Adipocyte (in vitro differentiated cells): ENCODE results near the gene PPP1R37.
"Not testable (repeated sequence)": the region's sequence is repeated elsewhere in the genome, so short reads cannot be mapped to it uniquely, and the experiment has no call there.

ENCODE experiments used
- DNase-seq: peaks from one replicate; pipeline ENCODE4 v3.0.0-alpha.2; 2015; ENCODE audit warnings: low read depth
- H3K27me3 ChIP-seq: replicated peaks from 2 replicates; pipeline ENCODE4 v1.7.0; 2013; ENCODE audit warnings: mild to moderate bottlenecking, low read length, moderate library complexity; ENCODE audit not compliant: control insufficient read depth, insufficient read depth
- H3K36me3 ChIP-seq: 2 replicates; pipeline ENCODE4 v1.7.0; 2013; ENCODE audit warnings: low read length, mild to moderate bottlenecking, moderate library complexity; ENCODE audit not compliant: control insufficient read depth, insufficient read depth, severe bottlenecking
- H3K4me1 ChIP-seq: 2 replicates; pipeline ENCODE4 v1.7.0; 2013; ENCODE audit warnings: mild to moderate bottlenecking, low read length, moderate library complexity; ENCODE audit not compliant: control insufficient read depth, insufficient read depth
- H3K4me3 ChIP-seq: 2 replicates; pipeline ENCODE4 v1.7.0; 2013; ENCODE audit warnings: mild to moderate bottlenecking, low read length, moderate library complexity
- H3K9ac ChIP-seq: 2 replicates; pipeline ENCODE4 v1.7.0; 2013; ENCODE audit warnings: mild to moderate bottlenecking, low read length, moderate library complexity
- H3K9me3 ChIP-seq: 2 replicates; pipeline ENCODE4 v1.7.0; 2013; ENCODE audit warnings: mild to moderate bottlenecking, low read length, moderate library complexity; ENCODE audit not compliant: control insufficient read depth

The PPP1R37 gene

GRCh38 chr19:45107621-45108150 lies 14.7 kb downstream of the PPP1R37 start:
- H3K4me3 ChIP-seq: no peak overlapping the region
- H3K9me3 ChIP-seq: no peaks in the 10 kb centered on the region
- no peaks in the 10 kb centered on the region for H3K27me3 ChIP-seq
- no peaks in the 10 kb centered on the region for H3K36me3 ChIP-seq
- no peaks in the 10 kb centered on the region for H3K4me1 ChIP-seq
- DNase-seq: no peak
- no peak overlapping the region for H3K9ac ChIP-seq

DNA sequence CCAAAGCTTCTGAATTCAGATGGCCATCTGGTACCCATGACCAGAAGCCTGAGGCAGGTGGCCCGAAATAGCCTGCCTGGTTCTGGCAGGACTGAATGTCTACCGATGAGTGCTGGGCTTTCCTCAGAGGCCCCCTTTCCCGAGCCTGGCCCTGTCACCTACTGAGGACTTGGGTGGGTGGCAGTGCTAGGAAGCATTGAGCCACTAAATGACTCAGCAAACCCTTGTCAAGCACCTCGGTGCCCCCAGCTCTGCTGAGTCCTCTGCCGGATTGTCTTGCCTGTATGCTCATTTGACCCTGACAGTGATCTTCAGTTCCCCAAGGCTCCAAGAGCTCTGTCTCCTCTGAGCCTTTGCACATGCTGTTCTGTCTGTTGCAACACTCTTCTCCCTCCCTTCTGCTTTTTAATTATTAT lies 17.9 kb downstream of the PPP1R37 start:
- Histone ChIP-seq H3K27me3 (no peaks in the 10 kb centered on the region), H3K4me1 (no peaks in the 10 kb centered on the region), H3K4me3 (no peak overlapping the region), H3K36me3 (no peaks in the 10 kb centered on the region), H3K9ac (no peak overlapping the region), H3K9me3 (no peaks in the 10 kb centered on the region)
- DNase-seq: no peak

DNA sequence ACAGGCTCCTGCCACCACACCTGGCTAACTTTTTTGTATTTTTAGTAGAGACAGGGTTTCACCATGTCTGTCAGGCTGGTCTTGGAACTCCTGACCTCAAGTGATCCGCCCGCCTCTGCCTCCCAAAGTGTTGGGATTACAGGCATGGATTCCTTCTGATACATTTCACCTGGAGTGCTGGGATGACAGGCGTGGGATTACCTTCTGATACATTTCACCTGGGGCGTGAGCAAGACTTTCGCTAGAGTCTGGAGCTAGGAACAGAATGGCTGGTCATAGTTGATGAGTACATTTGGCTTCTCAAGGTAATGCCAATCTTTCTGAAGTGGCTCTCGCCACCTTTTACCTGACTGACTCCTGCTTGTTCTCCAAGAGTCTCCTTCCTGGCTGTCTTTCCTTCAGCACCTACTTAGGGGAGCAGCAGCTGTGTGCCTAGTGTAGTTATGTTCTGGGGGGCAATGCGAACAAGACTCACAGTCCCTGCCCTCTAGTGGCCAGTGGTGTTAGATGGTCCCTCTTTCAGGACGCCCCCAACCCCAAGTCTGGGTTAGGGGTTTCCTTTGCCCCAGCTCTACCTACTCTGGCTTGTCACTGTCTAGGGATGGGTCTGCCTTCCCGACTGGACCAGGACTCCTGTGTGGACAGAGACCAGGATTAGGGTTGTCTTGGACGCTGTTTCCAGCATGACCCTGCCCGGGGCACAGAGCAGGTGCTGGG lies 19.3 kb downstream of the PPP1R37 start:
- Histone ChIP-seq H3K9ac (no peak overlapping the region), H3K9me3 (no peaks in the 10 kb centered on the region), H3K4me3 (no peak overlapping the region), H3K4me1 (no peaks in the 10 kb centered on the region), H3K36me3 (no peaks in the 10 kb centered on the region), H3K27me3 (no peaks in the 10 kb centered on the region)
- DNase-seq: no peak

DNA sequence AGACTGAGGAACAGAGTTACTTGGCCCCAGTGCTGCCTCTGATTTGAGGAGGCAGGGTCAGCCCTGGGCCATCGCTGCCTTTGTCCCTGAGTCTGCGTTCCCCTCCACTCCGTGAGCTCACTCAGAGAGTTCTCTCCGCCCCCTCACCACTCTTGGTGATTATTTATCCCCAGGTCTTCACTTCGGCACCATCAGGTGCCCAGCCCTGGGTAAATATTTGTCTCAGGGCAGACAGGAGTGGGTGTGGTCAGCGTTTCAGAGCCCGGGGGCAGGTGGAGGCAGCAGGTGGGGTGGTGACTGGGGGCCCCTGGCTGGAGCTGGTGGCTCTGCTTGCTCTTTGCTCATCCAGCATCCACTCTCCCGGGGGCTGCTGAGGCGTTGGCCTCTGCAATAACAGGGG lies 20.6 kb downstream of the PPP1R37 start:
- Histone ChIP-seq H3K36me3 (no peaks in the 10 kb centered on the region), H3K27me3 (no peaks in the 10 kb centered on the region), H3K9me3 (no peaks in the 10 kb centered on the region), H3K4me1 (no peaks in the 10 kb centered on the region), H3K9ac (no peak overlapping the region), H3K4me3 (no peak overlapping the region)
- DNase-seq: no peak

GRCh38 chr19:45114116-45114515 lies 21.1 kb downstream of the PPP1R37 start:
- DNase-seq: no peak
- H3K4me1 ChIP-seq: no peaks in the 10 kb centered on the region

DNA sequence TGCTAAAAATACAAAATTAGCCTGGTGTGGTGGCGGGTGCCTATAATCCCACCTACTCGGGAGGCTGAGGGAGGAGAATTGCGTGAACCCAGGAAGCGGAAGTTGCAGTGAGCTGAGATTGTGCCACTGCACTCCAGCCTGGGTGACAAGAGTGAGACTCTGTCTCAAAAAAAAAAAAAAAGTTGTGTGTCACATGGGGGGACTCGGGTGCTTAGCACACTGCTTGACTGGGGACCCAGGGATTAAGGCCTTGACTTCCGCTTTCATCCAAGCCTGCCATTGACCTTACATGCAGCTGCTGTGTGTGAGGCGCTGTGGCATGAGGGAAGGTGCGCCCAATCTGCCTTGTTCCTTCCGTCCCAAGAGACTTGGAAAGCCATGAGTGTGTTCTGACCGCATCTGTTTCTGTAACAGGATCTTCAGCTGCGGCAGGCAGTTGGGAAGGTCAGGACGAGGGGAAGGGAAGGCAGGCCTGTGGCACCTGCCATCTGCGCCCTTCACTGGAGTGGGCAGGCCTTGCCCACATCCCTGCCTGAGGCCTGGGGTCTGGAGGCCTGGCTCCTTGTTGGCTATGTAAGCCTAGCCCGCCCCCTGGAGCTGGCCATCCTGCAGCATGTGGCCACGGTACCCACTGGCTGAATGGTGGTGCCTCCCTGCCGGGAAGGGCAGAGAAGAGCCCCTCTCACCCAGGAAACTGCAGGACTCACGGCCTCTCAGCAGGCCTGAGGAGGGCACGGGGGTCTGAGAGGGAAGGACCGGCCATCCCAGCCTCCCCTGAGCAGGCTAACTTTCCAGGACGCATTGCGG lies 23.0 kb downstream of the PPP1R37 start:
- H3K27me3 ChIP-seq: no peaks in the 10 kb centered on the region
- no peak for DNase-seq
- no peaks in the 10 kb centered on the region for H3K9me3 ChIP-seq
- no peaks in the 10 kb centered on the region for H3K36me3 ChIP-seq
- no peak overlapping the region for H3K9ac ChIP-seq
- no peak overlapping the region for H3K4me3 ChIP-seq
- no peaks in the 10 kb centered on the region for H3K4me1 ChIP-seq

More at GRCh38 chr19:45114116-45114515, 21.1 kb downstream of the PPP1R37 start:
- Histone ChIP-seq H3K36me3 (no peaks in the 10 kb centered on the region), H3K27me3 (no peaks in the 10 kb centered on the region), H3K9me3 (no peaks in the 10 kb centered on the region), H3K4me3 (no peak overlapping the region), H3K9ac (no peak overlapping the region)

- H3K36me3 ChIP-seq: no peaks in the 10 kb centered on the region
- H3K9me3 ChIP-seq: no peaks in the 10 kb centered on the region
- DNase-seq: no peak
- no peak overlapping the region for H3K9ac ChIP-seq
- no peaks in the 10 kb centered on the region for H3K4me1 ChIP-seq
- H3K4me3 ChIP-seq: no peak overlapping the region
- no peaks in the 10 kb centered on the region for H3K27me3 ChIP-seq
These were observed 24.2 kb downstream of the PPP1R37 start for GRCh38 chr19:45117167-45117594.

- Histone ChIP-seq H3K36me3 (no peaks in the 10 kb centered on the region), H3K9ac (no peak overlapping the region), H3K4me3 (no peak overlapping the region), H3K27me3 (no peaks in the 10 kb centered on the region), H3K9me3 (no peaks in the 10 kb centered on the region), H3K4me1 (no peaks in the 10 kb centered on the region)
- DNase-seq: no peak
These were observed 24.7 kb downstream of the PPP1R37 start for GRCh38 chr19:45117671-45118070.

GRCh38 chr19:45118106-45118505 lies 25.1 kb downstream of the PPP1R37 start:
- Histone ChIP-seq H3K4me3 (no peak overlapping the region), H3K27me3 (no peaks in the 10 kb centered on the region), H3K36me3 (no peaks in the 10 kb centered on the region), H3K9me3 (no peaks in the 10 kb centered on the region), H3K4me1 (no peaks in the 10 kb centered on the region), H3K9ac (no peak overlapping the region)
- DNase-seq: no peak

DNA sequence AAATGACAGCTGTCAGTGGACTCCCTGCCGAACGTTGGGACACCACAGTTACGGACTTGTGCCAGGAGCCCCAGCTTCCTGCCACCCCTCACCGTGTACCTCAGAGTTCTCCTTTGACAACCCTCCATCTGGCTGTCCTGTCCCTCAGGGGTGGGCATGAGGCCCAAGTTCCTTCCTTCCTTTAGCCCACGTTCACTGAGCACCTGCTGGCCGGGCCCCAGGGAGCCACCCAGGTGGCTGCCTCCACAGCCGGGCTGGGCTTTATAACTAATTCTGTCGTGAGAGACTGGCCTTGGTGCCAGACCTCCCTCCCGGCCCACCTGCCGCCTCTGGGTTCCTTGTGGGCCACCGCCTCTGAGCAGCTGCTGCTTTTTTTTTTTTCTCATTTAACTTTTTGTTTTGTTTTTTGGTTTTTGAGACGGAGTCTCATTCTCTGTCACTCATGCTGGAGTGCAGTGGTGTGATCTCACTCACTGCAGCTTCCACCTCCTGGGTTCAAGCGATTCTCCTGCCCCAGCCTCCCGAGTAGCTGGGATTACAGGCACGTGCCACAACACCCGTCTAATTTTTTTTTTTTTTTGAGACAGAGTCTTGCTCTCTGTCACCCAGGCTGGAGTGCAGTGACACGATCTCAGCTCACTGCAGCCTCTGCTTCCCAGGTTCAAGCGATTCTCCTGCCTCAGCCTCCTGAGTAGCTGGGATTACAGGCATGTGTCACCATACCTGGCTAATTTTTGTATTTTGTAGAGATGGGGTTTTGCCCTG lies 25.8 kb downstream of the PPP1R37 start:
- H3K9me3 ChIP-seq, H3K4me3 ChIP-seq, H3K4me1 ChIP-seq, H3K9ac ChIP-seq, H3K27me3 ChIP-seq, H3K36me3 ChIP-seq, DNase-seq: not testable (repeated sequence)

- H3K9me3 ChIP-seq: no peaks in the 10 kb centered on the region
- H3K4me1 ChIP-seq: peaks cover 10% of the 10 kb centered on the region
- H3K9ac ChIP-seq: no peak overlapping the region
- no peak for DNase-seq
- no peaks in the 10 kb centered on the region for H3K27me3 ChIP-seq
- no peak overlapping the region for H3K4me3 ChIP-seq
- no peaks in the 10 kb centered on the region for H3K36me3 ChIP-seq
These were observed 26.6 kb downstream of the PPP1R37 start for GRCh38 chr19:45119582-45119981.
